GM21515 (cell line): ENCODE data around the gene HMOX2.

Experiments
- ATAC-seq: cut with Tn5 transposase; IDR thresholded peaks from one replicate; pipeline ENCODE4 v1.9.1; 2021; ENCODE audit not compliant: unreplicated experiment

HMOX2 gene

GRCh38 chr16:4552541-4552940 is 76.3 kb downstream of the HMOX2 start:
- no peak for ATAC-seq

- ATAC-seq, result no peak
Measured at GRCh38 chr16:4556112-4556511, 79.9 kb downstream of the HMOX2 start, which contains the start of gene C16orf96. Gene C16orf96, plus strand, starts transcription at chr16:4556340. Its CDS starts 150 bp downstream, at chr16:4556490.

- no peak for ATAC-seq
Measured at GRCh38 chr16:4556580-4556979, 80.4 kb downstream of the HMOX2 start.

GRCh38 chr16:4557973-4558372 is 81.8 kb downstream of the HMOX2 start:
- no peak for ATAC-seq
